GM23338 (cell line): ENCODE data around the gene TTC22. TPM values are rescaled to one million over a fixed set of nuclear protein-coding genes. Genes with fewer than 3 reads are reported as not detected.

Source experiments
- ATAC-seq: fragments of 200-7000 bp; cut with Tn5 transposase; 3 replicates; pipeline ENCODE4 v1.9.1; 2020
- DNase-seq: peaks from one replicate; pipeline ENCODE4 v3.0.0-alpha.2; 2015; ENCODE audit warnings: low spot score
- H2AFZ ChIP-seq: fragments of 200-600 bp; sonication (generic); 2 replicates; pipeline ENCODE4 v1.8.0; 2016; ENCODE audit warnings: antibody characterized with exemption, mild to moderate bottlenecking, moderate library complexity
- H3F3A ChIP-seq: fragments of 200-600 bp; sonication (generic); replicated peaks from 2 replicates; pipeline ENCODE4 v1.8.0; 2017; ENCODE audit warnings: antibody characterized with exemption, mixed run types, low read depth
- H3K27ac ChIP-seq: fragments of 200-600 bp; sonication (generic); 2 replicates; pipeline ENCODE4 v1.6.1; 2016; ENCODE audit warnings: low read depth
- H3K27me3 ChIP-seq: fragments of 200-600 bp; sonication (generic); 2 replicates; pipeline ENCODE4 v1.8.0; 2016; ENCODE audit warnings: mild to moderate bottlenecking, mixed run types, moderate library complexity; ENCODE audit not compliant: insufficient read depth
- H3K36me3 ChIP-seq: fragments of 200-600 bp; sonication (generic); 2 replicates; pipeline ENCODE4 v1.8.0; 2016; ENCODE audit warnings: mild to moderate bottlenecking; ENCODE audit not compliant: insufficient read depth
- H3K4me1 ChIP-seq: fragments of 200-600 bp; sonication (generic); 2 replicates; pipeline ENCODE4 v1.8.0; 2016; ENCODE audit warnings: mild to moderate bottlenecking, moderate library complexity; ENCODE audit not compliant: insufficient read depth
- H3K4me2 ChIP-seq: fragments of 200-600 bp; sonication (generic); 2 replicates; pipeline ENCODE4 v1.7.1; 2017; ENCODE audit warnings: mixed run types
- H3K4me3 ChIP-seq: fragments of 200-600 bp; sonication (generic); 2 replicates; pipeline ENCODE4 v1.6.1; 2016; ENCODE audit warnings: mixed run types
- H3K79me2 ChIP-seq: fragments of 200-600 bp; sonication (generic); replicated peaks from 2 replicates; pipeline ENCODE4 v1.8.0; 2017; ENCODE audit warnings: mild to moderate bottlenecking; ENCODE audit not compliant: insufficient read depth
- H3K9me2 ChIP-seq: fragments of 200-600 bp; sonication (generic); 2 replicates; pipeline ENCODE4 v1.8.0; 2017; ENCODE audit not compliant: insufficient read depth
- H4K20me1 ChIP-seq: fragments of 200-600 bp; sonication (generic); replicated peaks from 2 replicates; pipeline ENCODE4 v1.8.0; 2017; ENCODE audit warnings: mild to moderate bottlenecking; ENCODE audit not compliant: insufficient read depth
- H3K27ac Mint-ChIP-seq: 2 replicates; pipeline ENCODE4 v1.8.0; 2020; ENCODE audit warnings: inconsistent platforms, mild to moderate bottlenecking, moderate library complexity, mixed read lengths
- H3K27me3 Mint-ChIP-seq: 3 replicates; pipeline ENCODE4 v1.8.0; 2022; ENCODE audit warnings: low read depth, mild to moderate bottlenecking, moderate library complexity, mixed read lengths, inconsistent platforms; ENCODE audit not compliant: insufficient read depth, poor library complexity
- H3K36me3 Mint-ChIP-seq: 3 replicates; pipeline ENCODE4 v1.8.0; 2021; ENCODE audit warnings: low read depth, mild to moderate bottlenecking, inconsistent platforms, moderate library complexity, mixed read lengths
- H3K4me1 Mint-ChIP-seq: 3 replicates; pipeline ENCODE4 v1.8.0; 2020; ENCODE audit warnings: mild to moderate bottlenecking, inconsistent platforms, mixed read lengths
- H3K4me3 Mint-ChIP-seq: 3 replicates; pipeline ENCODE4 v1.8.0; 2021; ENCODE audit warnings: moderate library complexity, mild to moderate bottlenecking, inconsistent platforms, mixed read lengths
- H3K9me3 Mint-ChIP-seq: 3 replicates; pipeline ENCODE4 v1.8.0; 2020; ENCODE audit warnings: moderate library complexity, mild to moderate bottlenecking, inconsistent platforms, mixed read lengths
- polyA plus RNA-seq: library from polyadenylated mRNA; unstranded; fragments of >200 nt; fragmentation: Nextera tagmentation; extraction: Ambion mirVana; gene quantifications from 2 replicates; pipeline ENCODE4 v1.2.1, GENCODE V29; 2016
- total RNA-seq: library from RNA; depleted of rRNA; stranded (reverse); fragments of >200 nt; shearing (Covaris generic); gene quantifications from 2 replicates; pipeline ENCODE4 v1.2.3, GENCODE V29; 2014
- TF ChIP-seq, protein P1 (sequence below): fragments of 250-450 bp; sonication (Bioruptor Pico); IDR thresholded peaks from 2 replicates; pipeline ENCODE4 v1.5.0; 2020; ENCODE audit warnings: mild to moderate bottlenecking, moderate library complexity
- TF ChIP-seq, protein P2 (sequence below): IDR thresholded peaks from 2 replicates; pipeline ENCODE4 v1.6.1; 2016; ENCODE audit warnings: antibody characterized with exemption

The TTC22 gene
- total and polyA plus RNA-seq, 2 experiments from 2014 or later: 1.2 to 2.5 TPM

DNA sequence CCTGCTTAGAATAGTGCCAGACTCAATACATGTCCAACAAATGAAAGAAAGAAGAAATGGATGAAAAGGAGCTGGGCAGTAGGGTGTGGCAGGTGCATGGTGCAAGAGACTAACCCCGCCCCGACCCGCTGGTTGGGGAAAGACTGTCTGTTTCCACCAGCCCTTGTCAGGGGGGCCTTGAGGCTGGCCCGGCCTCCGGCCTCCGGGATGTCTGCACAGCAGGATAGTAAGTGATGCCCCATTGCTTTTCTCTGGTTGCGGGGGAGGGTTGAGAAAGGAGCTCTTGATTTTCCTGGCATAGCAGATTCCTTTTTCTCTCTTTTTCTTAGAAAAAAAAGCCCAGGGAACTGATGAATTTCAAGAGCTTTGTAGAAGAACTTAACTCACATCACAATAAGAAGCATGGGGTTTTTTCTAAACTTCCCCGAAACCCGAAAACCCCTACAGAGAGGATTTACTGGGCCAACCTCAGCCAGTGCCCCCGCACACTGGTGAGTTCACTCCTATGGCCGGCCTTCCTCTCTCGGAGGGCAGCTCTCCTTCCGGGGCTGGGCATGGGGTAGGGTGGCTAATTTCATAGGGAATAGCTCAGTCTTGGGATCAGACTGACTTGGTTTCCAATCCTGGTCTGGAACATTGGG lies 12.5 kb upstream of the TTC22 start:
- peak; percentile 64 for ATAC-seq
- Histone ChIP-seq H3F3A (no peaks in the 10 kb centered on the region; the same call in 1 of the 2 replicates), H3K4me2 (peak overlapping the region; percentile 66), H3K4me1 (peaks cover 20% of the 10 kb centered on the region), H4K20me1 (no peaks in the 10 kb centered on the region), H3K27ac (peak overlapping the region; percentile 83; the same call in 1 of the 2 replicates), H3K9me2 (peaks cover 4% of the 10 kb centered on the region; the same call in 1 of the 2 replicates), H2AFZ (peak overlapping the region; percentile 92), H3K4me3 (peak overlapping the region; percentile 41), H3K27me3 (no peaks in the 10 kb centered on the region), H3K79me2 (no peaks in the 10 kb centered on the region), H3K36me3 (no peaks in the 10 kb centered on the region)
- Mint-ChIP-seq H3K4me1 (peaks cover 45% of the 10 kb centered on the region), H3K36me3 (no peaks in the 10 kb centered on the region), H3K27me3 (peaks cover 18% of the 10 kb centered on the region), H3K4me3 (peak overlapping the region; percentile 2; the same call in 1 of the 3 replicates), H3K27ac (no peak overlapping the region), H3K9me3 (no peaks in the 10 kb centered on the region)
- TF ChIP-seq, protein P1, sequence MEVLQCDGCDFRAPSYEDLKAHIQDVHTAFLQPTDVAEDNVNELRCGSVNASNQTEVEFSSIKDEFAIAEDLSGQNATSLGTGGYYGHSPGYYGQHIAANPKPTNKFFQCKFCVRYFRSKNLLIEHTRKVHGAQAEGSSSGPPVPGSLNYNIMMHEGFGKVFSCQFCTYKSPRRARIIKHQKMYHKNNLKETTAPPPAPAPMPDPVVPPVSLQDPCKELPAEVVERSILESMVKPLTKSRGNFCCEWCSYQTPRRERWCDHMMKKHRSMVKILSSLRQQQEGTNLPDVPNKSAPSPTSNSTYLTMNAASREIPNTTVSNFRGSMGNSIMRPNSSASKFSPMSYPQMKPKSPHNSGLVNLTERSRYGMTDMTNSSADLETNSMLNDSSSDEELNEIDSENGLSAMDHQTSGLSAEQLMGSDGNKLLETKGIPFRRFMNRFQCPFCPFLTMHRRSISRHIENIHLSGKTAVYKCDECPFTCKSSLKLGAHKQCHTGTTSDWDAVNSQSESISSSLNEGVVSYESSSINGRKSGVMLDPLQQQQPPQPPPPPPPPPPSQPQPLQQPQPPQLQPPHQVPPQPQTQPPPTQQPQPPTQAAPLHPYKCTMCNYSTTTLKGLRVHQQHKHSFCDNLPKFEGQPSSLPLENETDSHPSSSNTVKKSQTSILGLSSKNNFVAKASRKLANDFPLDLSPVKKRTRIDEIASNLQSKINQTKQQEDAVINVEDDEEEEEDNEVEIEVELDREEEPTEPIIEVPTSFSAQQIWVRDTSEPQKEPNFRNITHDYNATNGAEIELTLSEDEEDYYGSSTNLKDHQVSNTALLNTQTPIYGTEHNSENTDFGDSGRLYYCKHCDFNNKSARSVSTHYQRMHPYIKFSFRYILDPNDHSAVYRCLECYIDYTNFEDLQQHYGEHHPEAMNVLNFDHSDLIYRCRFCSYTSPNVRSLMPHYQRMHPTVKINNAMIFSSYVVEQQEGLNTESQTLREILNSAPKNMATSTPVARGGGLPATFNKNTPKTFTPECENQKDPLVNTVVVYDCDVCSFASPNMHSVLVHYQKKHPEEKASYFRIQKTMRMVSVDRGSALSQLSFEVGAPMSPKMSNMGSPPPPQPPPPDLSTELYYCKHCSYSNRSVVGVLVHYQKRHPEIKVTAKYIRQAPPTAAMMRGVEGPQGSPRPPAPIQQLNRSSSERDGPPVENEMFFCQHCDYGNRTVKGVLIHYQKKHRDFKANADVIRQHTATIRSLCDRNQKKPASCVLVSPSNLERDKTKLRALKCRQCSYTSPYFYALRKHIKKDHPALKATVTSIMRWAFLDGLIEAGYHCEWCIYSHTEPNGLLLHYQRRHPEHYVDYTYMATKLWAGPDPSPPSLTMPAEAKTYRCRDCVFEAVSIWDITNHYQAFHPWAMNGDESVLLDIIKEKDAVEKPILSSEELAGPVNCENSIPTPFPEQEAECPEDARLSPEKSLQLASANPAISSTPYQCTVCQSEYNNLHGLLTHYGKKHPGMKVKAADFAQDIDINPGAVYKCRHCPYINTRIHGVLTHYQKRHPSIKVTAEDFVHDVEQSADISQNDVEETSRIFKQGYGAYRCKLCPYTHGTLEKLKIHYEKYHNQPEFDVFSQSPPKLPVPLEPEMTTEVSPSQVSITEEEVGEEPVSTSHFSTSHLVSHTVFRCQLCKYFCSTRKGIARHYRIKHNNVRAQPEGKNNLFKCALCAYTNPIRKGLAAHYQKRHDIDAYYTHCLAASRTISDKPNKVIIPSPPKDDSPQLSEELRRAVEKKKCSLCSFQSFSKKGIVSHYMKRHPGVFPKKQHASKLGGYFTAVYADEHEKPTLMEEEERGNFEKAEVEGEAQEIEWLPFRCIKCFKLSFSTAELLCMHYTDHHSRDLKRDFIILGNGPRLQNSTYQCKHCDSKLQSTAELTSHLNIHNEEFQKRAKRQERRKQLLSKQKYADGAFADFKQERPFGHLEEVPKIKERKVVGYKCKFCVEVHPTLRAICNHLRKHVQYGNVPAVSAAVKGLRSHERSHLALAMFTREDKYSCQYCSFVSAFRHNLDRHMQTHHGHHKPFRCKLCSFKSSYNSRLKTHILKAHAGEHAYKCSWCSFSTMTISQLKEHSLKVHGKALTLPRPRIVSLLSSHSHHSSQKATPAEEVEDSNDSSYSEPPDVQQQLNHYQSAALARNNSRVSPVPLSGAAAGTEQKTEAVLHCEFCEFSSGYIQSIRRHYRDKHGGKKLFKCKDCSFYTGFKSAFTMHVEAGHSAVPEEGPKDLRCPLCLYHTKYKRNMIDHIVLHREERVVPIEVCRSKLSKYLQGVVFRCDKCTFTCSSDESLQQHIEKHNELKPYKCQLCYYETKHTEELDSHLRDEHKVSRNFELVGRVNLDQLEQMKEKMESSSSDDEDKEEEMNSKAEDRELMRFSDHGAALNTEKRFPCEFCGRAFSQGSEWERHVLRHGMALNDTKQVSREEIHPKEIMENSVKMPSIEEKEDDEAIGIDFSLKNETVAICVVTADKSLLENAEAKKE (CRISPR knock-in tag): 0 out of 2 replicates have a peak, but pooled peaks have one; percentile 19
- TF ChIP-seq, protein P2, sequence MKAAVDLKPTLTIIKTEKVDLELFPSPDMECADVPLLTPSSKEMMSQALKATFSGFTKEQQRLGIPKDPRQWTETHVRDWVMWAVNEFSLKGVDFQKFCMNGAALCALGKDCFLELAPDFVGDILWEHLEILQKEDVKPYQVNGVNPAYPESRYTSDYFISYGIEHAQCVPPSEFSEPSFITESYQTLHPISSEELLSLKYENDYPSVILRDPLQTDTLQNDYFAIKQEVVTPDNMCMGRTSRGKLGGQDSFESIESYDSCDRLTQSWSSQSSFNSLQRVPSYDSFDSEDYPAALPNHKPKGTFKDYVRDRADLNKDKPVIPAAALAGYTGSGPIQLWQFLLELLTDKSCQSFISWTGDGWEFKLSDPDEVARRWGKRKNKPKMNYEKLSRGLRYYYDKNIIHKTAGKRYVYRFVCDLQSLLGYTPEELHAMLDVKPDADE: no peak
- peak; percentile 58 for DNase-seq
